HG03457 (cell line): ENCODE results near the gene VEGFD.
"Not testable (repeated sequence)": the region's sequence is repeated elsewhere in the genome, so short reads cannot be mapped to it uniquely, and the experiment has no call there.

Experiments
- ATAC-seq: cut with Tn5 transposase; IDR thresholded peaks from one replicate; pipeline ENCODE4 v1.9.1; 2021; ENCODE audit warnings: moderate number of reproducible peaks; ENCODE audit not compliant: unreplicated experiment

VEGFD gene

GRCh38 chrX:15310117-15310516 is 74.1 kb downstream of the VEGFD start:
- ATAC-seq = no peak

- not testable (repeated sequence) for ATAC-seq
These were observed 78.3 kb downstream of the VEGFD start for GRCh38 chrX:15305899-15306298.

- ATAC-seq = no peak
These were observed 82.3 kb downstream of the VEGFD start for GRCh38 chrX:15301924-15302323.

- no peak for ATAC-seq
These were observed 84.0 kb downstream of the VEGFD start for GRCh38 chrX:15299941-15300851.

DNA sequence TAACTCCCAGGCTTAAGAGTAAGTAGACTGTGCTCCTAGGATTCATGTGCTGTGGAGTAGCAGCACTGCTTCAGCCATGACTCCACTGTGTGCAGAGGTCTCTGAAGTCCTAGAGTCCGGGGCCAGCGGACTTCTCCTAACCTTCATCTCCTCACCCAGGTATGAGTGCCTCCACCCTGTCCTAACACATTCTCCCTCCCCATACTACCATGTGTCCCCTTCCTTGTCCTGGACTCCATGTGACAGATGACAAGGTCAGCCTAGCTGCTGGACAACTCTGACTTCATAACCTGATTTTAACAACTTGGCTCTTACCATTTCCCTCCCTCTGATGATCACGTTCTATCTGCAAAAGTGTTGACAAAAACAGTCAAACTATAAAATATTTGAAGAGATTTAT is 85.4 kb downstream of the VEGFD start:
- no peak for ATAC-seq

- no peak for ATAC-seq
These were observed 86.0 kb downstream of the VEGFD start for GRCh38 chrX:15298201-15298600.
